OCI-M2 (cell line): Measurements from ENCODE around the gene SH3GL1.
A peak's percentile ranks its signal among the peaks of the same experiment; 100 is the strongest.

Experiments used
- DNase-seq: peaks from one replicate; lab custom pipeline; 2025; ENCODE audit not compliant: unreplicated experiment; lab: John Stamatoyannopoulos, UW

The SH3GL1 gene

DNA sequence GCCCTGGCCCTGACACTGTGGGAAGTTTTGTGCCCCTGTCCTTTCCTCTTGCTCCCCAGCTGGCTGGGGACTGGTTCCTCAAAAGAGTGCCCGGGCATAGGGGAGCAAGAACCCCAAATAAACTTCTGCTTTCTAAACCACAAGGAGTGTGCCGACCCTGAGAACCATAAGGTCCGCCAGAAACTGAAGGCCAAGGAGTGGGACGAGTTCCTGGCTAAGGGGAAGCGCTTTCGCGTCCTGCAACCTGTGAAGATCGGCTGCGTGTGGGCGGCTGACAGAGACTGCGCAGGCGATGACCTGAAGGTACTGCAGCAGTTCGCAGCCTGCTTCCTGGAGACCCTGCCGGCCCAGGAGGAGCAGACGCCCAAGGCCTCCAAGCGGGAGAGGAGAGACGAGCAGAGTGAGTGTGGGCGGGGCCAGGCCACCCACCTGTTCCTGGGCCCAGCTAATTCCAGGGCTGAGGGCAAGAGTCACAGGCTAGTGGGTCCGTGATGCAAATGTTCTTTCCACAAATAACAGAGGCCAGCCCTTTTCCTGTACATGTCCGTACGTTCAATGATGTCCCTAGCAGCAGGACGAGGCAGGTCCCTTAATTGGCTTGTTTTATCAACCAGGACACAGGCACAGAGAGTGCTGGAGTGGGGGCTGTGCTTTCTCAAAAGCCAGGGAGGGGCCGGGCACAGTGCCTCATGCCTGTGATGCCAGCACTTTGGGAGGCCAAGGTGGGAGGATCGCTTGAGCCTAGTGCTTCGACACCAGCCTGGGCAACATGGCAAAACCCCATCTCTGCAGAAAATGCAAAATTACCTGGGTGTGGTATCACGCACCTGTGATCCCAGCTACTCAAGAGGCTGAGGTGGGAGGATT, 31.7 kb upstream of the SH3GL1 start:
- DNase-seq: no peak

DNA sequence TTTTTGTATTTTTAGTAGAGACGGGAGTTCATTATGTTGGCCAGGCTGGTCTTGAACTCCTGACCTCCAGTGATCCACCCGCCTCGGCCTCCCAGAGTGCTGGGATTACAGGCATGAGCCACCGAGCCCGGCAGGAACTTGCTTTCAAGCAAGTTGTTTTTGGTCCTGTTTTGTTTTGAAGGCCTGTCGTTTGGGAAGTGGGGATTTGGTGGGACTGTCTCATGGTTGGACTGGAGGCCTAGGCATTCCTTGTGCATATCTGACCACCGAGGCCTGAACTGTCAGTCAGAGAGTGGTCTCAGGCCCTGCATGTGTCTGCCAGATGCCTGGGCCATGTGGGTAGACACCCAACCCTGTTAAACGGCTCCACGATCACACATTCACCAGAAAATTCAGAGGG, 30.9 kb upstream of the SH3GL1 start:
- no peak for DNase-seq

DNA sequence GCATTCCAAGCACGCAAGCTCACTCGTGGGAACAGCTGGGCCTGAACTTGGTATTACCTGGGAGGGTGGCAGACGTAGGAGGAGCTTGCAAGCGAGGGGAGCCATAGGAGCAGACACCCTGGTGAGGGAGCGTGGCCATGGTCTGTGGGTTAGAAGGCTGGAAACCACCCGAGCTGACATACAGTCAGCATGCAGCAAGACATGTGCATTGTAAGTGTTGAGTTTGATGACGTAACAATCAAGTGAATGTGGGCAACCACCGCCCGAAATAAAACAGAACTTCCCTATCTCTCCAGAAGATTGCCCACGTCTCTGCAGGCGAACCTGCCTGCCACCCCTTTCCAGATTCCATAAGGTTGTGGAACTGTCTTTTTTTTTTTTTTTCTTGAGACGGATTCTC, 30.4 kb upstream of the SH3GL1 start:
- no peak for DNase-seq

GRCh38 chr19:4429771-4430171, 29.4 kb upstream of the SH3GL1 start:
- DNase-seq: no peak

- no peak for DNase-seq
Observed at GRCh38 chr19:4429256-4429655, 28.9 kb upstream of the SH3GL1 start.

- DNase-seq: no peak
Observed at GRCh38 chr19:4428326-4428975, 28.1 kb upstream of the SH3GL1 start.

DNA sequence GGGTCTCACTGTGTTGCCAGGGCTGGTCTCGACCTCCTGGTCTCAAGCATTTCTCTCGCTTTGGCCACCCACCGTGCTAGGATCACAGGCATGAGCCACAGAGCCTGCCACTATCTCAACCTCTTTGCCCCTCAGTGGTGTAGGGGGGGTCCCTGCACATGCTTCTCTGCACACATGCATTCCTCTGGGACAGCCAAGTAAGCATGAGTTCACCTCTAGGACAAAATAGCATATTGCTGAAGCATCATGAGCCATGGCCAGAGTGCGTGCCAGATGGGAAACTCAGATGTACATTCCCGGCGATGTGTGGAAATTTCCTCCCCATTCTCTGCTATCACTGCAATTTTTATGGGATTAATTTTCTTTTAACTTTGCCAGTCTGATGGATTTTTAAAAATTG, 25.2 kb upstream of the SH3GL1 start:
- DNase-seq: no peak

DNA sequence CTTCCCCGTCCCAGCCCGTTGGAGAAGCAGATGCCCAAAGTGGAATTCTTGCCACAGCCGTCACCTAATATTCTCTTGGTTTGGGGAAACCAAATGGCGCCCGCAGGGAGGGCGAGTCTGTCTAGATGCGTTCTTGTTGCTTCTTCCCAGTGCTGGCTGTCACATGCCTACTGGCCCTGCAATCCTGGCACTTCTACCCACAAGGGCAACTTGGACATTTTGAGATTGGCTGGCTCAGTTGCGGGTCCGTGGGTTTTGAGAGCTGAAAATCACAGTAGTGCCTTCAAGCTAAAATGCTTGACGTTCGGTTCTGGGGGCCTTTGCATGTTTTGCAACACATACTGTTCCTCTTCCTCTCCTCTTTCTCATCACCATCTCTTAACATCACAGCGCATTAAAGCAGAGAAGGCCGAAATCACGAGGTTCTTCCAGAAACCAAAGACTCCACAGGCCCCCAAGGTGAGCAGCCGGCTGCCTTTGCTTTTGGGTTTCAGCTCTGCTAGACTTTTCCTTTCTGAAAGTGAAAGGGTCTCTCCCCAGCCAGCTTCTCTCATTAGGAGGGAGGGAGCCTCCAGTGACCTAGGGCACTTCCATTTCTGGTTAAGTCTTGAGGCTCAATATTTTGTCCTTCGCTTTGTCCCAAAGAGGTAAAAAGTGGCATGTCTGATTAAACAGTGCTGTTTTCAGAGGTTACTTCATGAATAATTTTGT, 23.2 kb upstream of the SH3GL1 start:
- no peak for DNase-seq

DNA sequence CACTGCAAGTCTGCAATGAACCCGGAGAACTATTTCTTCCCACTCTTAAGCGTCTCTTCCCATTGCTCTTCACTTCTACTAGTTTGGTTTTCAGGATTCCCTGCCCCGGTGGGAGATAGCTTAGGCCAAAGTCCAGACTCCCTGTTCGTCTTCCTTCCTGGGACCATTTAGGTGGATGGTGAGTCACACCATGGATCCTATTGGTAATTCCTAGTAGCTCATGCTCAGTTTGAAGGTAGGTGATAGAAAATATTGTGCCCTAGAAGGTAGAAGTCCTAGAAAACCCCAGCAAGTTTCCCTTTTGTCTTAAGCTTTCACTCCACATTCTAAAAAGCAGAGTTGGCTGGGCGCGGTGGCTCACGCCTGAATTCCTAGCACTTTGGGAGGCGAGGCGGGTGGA, 15.9 kb upstream of the SH3GL1 start:
- no peak for DNase-seq

DNA sequence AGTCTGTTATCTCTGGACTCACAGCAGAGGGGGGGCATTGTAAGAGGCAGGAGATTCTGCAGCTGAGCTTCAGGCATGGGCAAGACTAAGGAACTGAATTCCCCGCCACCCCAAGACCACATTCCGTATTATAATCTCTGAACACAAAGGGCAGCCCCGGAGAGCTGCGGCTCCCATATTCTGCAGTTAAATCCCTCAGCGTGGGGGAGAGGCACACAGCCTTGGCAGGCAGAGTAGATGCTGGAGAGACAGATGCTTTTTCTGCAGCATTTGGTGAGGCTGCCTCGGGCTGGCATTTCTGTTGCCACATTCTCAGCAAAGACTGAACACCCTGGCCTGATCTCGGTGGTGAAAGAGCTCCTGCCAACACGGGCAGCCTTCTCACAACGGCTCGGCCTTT, 15.0 kb upstream of the SH3GL1 start:
- DNase-seq: no peak

DNA sequence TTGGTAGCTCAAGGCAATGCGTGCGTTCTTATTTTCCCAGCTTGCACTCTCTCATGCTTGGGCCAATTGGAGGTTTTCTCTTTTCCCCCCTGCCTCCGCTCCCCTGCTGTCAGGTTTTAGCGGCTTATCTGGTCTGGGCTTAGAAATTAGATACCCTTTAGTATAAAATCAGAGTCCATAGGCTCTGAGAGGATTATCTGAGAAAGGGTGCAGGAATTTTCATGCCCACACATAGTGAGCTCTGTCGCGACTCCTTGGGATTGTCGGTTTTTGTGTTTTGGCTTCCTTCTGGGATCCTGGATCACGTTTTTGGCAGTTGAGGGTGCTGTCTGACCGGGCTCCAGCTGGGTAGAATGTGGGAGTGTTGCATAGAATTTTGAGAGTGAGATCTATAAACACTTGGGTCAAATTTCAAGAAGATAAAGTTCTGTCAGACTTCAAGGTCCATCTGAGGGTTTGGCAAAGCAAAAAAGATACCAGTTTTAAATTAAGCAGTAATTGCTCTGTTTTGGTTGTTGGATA, 14.5 kb upstream of the SH3GL1 start:
- DNase-seq: no peak

DNA sequence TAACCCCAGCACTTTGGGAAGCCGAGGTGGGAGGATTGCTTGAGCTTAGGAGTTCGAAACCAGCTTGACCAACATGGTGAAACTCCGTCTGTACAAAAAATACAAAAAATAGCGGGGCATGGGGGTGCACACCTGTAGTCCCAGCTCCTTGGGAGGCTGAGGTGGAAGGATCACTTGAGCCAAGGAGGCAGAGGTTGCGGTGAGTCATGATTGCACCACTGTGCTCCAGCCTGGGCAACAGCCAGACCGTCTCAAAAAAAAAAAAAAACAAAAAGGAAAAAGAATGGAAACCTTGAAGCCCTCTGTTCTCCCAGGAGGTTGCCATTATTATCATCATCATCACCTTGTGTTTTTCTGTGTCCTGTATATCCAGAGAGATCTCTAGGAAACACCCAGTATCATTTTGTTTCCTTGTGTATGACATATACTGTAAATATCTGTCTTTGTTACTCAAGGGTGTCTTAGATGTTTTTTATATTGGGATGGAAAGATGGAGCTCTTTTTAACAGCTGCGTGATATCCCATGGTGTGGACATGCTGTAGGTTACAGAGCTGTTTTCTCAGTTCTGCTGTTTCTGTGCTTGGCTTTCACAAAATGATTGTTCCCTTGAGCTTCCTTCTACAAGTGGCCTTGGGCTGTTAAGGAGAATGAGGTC, 13.9 kb upstream of the SH3GL1 start:
- no peak for DNase-seq

DNA sequence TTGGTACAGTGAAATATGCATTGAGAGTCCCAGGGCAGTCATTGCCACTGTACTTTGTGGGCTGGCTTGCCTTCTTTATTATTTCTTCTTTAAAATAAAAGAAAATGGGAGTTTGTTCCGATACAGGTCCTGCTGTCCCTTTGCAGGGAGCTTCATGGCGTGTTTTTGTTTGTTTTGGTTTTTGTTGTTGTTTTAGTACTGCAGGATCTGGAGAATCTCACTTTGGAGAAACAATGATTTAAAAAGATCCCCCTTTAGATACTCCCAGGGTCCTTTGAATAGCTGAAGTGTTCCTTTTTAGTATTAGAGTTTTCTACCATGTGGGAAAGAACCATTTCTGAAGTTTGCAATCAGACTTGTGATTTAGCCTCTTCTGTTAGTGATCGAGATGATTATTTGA, 13.2 kb upstream of the SH3GL1 start:
- DNase-seq: no peak

GRCh38 chr19:4409123-4409933, 9.0 kb upstream of the SH3GL1 start:
- no peak for DNase-seq

DNA sequence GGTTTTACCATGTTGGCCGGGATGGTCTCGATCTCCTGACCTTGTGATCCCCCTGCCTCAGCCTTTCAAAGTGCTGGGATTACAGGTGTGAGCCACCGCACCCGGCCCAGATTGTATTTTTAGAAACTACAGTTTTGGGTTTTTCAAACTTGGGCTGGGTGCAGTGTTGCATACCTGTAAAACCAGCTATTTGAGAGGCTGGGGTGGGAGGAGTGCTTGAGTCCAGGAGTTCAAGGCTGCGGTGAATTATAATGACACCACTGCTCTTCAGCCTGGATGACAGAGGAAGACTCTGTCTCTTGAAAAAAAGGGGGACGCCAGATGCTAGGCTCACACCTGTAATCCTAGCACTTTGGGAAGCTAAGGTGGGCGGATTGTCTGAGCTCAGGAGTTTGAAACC, 6.3 kb upstream of the SH3GL1 start:
- DNase-seq: no peak

DNA sequence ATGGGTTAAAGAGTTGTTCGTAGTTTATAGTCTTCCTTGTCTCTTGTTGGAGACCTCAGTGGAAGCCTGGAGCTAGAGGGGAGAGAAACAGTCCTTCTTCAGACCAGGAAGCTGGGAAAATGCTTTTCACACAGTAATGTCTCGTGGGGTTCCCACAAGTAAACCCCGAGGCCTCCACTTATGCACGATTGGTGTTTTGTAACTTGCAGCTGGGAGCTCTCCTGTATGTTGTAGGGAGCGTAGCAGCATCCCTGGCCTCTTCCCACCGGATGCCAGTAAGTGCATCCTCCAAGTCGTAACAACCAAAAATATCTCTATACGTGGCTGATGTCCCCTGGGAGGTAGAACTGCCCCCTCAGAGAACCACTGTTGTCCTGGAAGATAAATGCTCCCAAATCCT, 5.6 kb upstream of the SH3GL1 start:
- no peak for DNase-seq

DNA sequence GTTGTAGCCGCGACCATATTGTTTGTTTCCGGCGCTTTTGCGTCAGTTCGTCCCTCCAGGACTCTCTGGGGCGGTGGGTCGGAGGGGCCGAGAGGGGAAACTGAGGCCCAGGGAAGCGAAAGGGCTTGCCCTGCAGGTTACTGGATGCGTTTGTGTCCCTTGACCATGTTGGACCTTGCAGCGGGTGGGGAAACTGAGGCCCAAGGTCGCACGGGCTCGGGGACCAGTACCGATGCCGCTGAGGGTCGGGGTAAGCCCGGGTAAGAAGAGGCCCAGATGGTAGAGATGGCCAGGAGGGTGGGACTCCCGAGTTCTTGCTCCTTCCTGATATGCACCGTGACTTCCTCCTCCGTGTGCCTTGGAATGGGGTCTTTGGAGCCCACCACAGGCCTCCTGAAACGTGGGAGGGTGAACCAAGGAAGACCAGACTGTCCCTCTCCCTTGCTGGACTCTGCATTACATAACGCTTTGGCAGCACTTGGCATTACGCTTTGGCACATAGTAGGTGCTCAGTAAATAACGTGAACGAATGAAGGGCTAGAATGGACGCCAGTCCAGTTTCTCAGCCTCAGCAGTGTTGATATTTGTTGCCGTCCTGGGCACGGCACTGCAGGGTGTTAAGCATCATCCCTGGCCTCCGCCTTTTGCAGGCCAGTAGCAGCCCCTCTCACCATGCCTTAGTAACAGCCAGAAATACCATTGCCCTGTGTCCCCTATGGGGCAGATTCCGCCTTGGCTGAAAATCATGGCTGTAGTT, 2.8 kb upstream of the SH3GL1 start:
- DNase-seq: no peak

DNA sequence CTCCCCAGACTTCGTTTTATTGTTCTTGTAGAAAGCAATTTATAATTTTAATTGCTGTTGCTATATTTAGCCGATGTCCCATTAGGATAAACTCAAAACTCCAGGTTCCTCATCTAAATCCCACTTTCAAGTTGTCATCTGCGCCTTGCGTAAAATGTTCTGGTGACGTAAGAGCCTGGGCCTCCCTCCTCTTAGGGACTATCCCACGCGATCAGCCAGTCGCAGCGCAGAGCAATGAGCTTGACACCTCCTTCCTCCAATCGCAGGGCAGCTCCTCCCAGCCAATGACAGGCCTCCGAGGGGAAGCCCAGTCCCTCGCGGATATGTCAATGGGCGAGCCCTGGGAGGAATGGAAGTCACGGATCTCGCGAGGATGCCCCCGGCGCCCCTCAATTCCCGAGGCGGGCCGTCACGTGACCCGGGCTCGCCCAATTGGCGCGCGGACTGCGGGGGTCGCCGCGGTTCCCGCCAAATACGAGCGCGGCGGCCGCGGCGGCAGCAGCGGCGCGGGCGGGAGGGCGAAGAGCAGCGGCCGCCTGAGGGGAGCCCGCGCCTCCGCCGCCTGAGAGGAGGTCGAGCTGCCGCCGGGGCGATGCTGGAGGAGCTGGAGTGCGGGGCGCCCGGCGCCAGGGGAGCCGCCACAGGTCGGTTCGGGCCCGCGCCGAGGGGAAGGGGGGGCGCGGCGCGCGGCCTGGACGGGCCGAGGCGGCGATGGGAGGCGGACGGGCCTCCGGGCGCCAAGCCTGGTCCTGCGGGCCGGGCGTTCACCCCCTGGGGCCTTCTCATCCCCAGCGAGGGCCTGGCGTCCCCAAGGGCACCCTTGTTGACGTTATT, 2.0 kb upstream of the SH3GL1 start, which contains the start of gene CHAF1A:
TSS of gene CHAF1A (plus strand) at position 470 of the 834 bp plus-strand sequence. CDS start at position 593, 123 bp downstream.
- DNase-seq: peak; percentile 76

DNA sequence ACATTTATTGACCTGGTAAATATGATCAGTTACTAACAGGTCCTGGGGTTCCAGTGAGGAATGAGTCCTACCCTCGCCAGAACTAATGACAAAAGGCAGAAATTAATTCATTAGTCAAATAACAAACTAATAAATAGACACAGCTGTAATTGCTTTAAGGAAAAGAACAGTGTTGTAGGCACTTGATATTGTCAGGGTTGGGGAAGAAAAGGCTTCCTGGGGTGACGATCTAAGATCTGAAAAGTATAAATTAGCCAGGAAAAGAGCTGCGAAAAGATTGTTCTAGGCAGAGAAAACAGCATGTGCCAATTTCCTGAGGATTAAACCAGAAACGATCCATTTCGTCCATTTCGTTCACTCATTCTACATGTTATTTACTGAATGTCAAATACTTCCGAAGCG, 1.4 kb upstream of the SH3GL1 start:
- no peak for DNase-seq
